Measurements from ENCODE around the gene SRGN. TPM values are rescaled to one million over a fixed set of nuclear protein-coding genes. Genes with fewer than 3 reads are reported as not detected.
"Not testable (repeated sequence)": the region's sequence is repeated elsewhere in the genome, so short reads cannot be mapped to it uniquely, and the experiment has no call there.

Gene SRGN
- polyA plus RNA-seq (2012; ENCODE audit: insufficient read depth, insufficient read length, low read depth) = not detected

DNA sequence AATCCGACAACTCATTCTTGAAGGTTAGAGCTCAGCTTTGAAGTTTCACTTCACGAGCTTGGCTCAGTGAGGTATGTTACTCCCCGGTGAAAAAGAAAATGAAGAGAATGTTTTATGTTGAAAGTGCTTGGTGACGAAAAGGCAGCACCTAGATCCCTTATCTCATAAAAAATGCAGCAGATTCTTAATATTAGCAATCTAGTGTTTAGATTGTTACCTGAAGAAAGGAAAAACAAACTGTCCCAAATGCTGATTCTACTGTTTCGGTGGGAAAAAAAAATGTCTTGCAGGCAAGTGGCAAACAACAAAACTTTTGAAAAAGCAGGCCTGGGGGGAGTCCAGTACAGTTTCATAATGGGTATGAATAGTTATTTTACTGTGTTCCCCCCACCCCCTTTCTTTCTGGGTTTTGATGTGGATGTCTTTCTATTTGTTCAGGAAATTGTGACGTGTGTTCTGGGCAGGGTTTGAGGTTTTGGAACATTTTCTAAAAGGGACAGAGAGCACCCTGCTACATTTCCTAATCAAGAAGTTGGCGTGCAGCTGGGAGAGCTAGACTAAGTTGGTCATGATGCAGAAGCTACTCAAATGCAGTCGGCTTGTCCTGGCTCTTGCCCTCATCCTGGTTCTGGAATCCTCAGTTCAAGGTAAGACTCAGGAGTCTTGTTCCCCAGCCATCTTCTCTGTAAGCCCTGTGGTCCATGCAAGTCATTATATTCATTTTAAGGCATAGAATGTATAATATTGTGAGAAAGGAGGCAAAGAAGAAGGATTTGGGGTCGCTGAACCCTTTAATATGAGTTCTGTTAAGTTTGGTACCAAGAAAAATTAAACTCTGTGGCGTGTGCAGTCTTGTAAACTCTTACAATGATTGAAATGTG lies at the start of gene SRGN:
Gene SRGN, plus strand, starts transcription at position 514 of the 881 bp plus-strand sequence. Its CDS starts 55 bp downstream, at position 569.
- no peaks in the 10 kb centered on the region for H3K4me1 ChIP-seq
- H3K36me3 ChIP-seq = no peaks in the 10 kb centered on the region
- H3K27me3 ChIP-seq = no peaks in the 10 kb centered on the region
- TF ChIP-seq, protein P1, sequence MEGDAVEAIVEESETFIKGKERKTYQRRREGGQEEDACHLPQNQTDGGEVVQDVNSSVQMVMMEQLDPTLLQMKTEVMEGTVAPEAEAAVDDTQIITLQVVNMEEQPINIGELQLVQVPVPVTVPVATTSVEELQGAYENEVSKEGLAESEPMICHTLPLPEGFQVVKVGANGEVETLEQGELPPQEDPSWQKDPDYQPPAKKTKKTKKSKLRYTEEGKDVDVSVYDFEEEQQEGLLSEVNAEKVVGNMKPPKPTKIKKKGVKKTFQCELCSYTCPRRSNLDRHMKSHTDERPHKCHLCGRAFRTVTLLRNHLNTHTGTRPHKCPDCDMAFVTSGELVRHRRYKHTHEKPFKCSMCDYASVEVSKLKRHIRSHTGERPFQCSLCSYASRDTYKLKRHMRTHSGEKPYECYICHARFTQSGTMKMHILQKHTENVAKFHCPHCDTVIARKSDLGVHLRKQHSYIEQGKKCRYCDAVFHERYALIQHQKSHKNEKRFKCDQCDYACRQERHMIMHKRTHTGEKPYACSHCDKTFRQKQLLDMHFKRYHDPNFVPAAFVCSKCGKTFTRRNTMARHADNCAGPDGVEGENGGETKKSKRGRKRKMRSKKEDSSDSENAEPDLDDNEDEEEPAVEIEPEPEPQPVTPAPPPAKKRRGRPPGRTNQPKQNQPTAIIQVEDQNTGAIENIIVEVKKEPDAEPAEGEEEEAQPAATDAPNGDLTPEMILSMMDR (IDR thresholded peaks at IDR 0.05; ENCODE audit: low read depth, low read length) = no peak
- no peaks in the 10 kb centered on the region for H3K9me3 ChIP-seq
- no peak for DNase-seq
- H3K4me3 ChIP-seq (ENCODE audit: low read depth, low read length) = no peak within 1 kb of the TSS

DNA sequence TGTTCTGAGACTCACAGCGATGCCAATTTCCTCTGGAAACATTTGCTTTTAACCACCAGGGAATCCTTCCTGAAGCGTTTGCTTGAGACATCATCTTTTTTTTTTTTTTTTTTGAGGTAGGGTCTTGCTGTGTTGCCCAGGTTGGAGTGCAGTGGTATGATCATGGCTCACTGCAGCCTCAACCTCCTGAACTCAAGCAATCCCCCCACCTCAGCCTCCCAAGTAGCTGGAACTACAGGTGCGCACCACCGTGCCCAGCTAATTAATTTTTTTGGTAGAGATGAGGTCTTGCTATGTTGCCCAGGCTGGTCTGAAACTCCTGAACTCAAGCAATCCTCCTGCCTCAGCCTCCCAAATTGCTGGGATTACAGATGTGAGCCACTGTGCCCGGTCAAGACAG lies 47.0 kb upstream of the SRGN start:
- not testable (repeated sequence) for H3K36me3 ChIP-seq; H3K4me1 ChIP-seq; H3K4me3 ChIP-seq (ENCODE audit: low read depth, low read length); DNase-seq; H3K27me3 ChIP-seq; H3K9me3 ChIP-seq

- no peaks in the 10 kb centered on the region for H3K36me3 ChIP-seq
- no peaks in the 10 kb centered on the region for H3K4me1 ChIP-seq
- H3K4me3 ChIP-seq (ENCODE audit: low read depth, low read length) = no peak overlapping the region
- no peaks in the 10 kb centered on the region for H3K27me3 ChIP-seq
- no peak for DNase-seq
- TF ChIP-seq, protein P1 (IDR thresholded peaks at IDR 0.05; ENCODE audit: low read depth, low read length) = no peak
- H3K9me3 ChIP-seq = no peaks in the 10 kb centered on the region
Measured at GRCh38 chr10:69042417-69042816, 45.5 kb upstream of the SRGN start.

- H3K36me3 ChIP-seq = no peaks in the 10 kb centered on the region
- no peaks in the 10 kb centered on the region for H3K4me1 ChIP-seq
- no peaks in the 10 kb centered on the region for H3K9me3 ChIP-seq
- no peak overlapping the region for H3K4me3 ChIP-seq (ENCODE audit: low read depth, low read length)
- DNase-seq = no peak
- no peaks in the 10 kb centered on the region for H3K27me3 ChIP-seq
- TF ChIP-seq, protein P1 (IDR thresholded peaks at IDR 0.05; ENCODE audit: low read depth, low read length) = no peak
Measured at GRCh38 chr10:69042838-69043237, 45.1 kb upstream of the SRGN start.

DNA sequence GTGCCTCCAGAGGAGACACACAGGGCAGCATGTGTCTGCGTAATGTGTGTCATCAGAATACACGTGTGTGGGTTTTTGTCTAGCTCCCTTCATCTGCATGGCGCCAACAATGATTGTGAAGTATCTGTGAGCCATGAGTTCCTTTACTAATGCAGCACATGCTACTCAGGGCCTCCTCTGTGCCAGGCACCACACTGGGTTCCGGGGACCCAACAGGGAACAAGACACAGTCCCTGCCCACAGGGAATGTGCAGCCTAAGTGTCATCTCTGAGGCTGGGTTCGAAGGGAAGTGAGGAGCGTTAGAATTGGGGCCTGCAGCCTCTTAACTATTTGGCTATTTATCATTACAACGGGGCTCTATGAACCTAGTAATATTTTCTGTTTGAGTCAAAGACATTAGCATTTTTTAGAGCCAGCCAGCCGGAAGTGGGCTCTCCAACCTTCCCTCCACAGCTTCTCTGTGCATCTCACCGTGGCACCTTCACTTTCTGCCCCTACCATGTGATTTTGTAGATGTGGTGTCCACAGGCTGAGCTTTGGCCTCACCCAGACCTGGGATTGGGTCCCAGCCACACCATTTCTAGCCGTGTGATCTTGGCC lies 43.9 kb upstream of the SRGN start:
- TF ChIP-seq, protein P1 (IDR thresholded peaks at IDR 0.05; ENCODE audit: low read depth, low read length) = no peak
- Histone ChIP-seq H3K27me3 (no peaks in the 10 kb centered on the region), H3K9me3 (no peaks in the 10 kb centered on the region), H3K4me1 (no peaks in the 10 kb centered on the region), H3K36me3 (no peaks in the 10 kb centered on the region), H3K4me3 (ENCODE audit: low read depth, low read length) (no peak overlapping the region)
- no peak for DNase-seq

- H3K27me3 ChIP-seq = no peaks in the 10 kb centered on the region
- H3K4me3 ChIP-seq (ENCODE audit: low read depth, low read length) = no peak overlapping the region
- no peaks in the 10 kb centered on the region for H3K36me3 ChIP-seq
- no peak for DNase-seq
- no peaks in the 10 kb centered on the region for H3K4me1 ChIP-seq
- H3K9me3 ChIP-seq = no peaks in the 10 kb centered on the region
- TF ChIP-seq, protein P1 (IDR thresholded peaks at IDR 0.05; ENCODE audit: low read depth, low read length) = no peak
Measured at GRCh38 chr10:69044546-69044945, 43.4 kb upstream of the SRGN start.

Data from BE2C (cell line).